Mesothelial cell of epicardium (in vitro differentiated cells): ENCODE measurements around the gene KCNMB2. TPM values are rescaled to one million over a fixed set of nuclear protein-coding genes. Genes with fewer than 3 reads are reported as not detected.
A peak's percentile ranks its signal among the peaks of the same experiment; 100 is the strongest.
"Not testable (repeated sequence)": the region's sequence is repeated elsewhere in the genome, so short reads cannot be mapped to it uniquely, and the experiment has no call there.

Source experiments
- DNase-seq, 2 experiments: peaks; one replicate each; pipeline ENCODE4 v3.0.0; 2021; ENCODE audit warnings: low spot score in 2 of 2; ENCODE audit not compliant: unreplicated experiment in 2 of 2
- H3K27ac Mint-ChIP-seq: 2 replicates; pipeline ENCODE4 v1.8.0; 2021; ENCODE audit warnings: mixed read lengths
- H3K27me3 Mint-ChIP-seq: 2 replicates; pipeline ENCODE4 v1.8.0; 2021; ENCODE audit warnings: low read depth, mixed read lengths
- H3K36me3 Mint-ChIP-seq: 2 replicates; pipeline ENCODE4 v1.8.0; 2021; ENCODE audit warnings: mixed read lengths
- H3K4me1 Mint-ChIP-seq: 2 replicates; pipeline ENCODE4 v1.8.0; 2021; ENCODE audit warnings: mixed read lengths
- H3K4me3 Mint-ChIP-seq: 2 replicates; pipeline ENCODE4 v1.8.0; 2021; ENCODE audit warnings: mild to moderate bottlenecking, moderate library complexity, mixed read lengths
- H3K9me3 Mint-ChIP-seq: 2 replicates; pipeline ENCODE4 v1.8.0; 2021; ENCODE audit warnings: mixed read lengths
- total RNA-seq: library from RNA; stranded (reverse); gene quantifications from 3 replicates; pipeline ENCODE4 v1.2.1, GENCODE V29; 2021
- TF ChIP-seq, protein P1 (sequence below): fragments of 200-600 bp; sonication (generic); IDR thresholded peaks from one replicate; pipeline ENCODE4 v1.5.0; 2021; ENCODE audit warnings: antibody characterized with exemption; ENCODE audit not compliant: unreplicated experiment

The KCNMB2 gene
- total RNA-seq, 1 donor from 2014 or later: 3.9 TPM

DNA sequence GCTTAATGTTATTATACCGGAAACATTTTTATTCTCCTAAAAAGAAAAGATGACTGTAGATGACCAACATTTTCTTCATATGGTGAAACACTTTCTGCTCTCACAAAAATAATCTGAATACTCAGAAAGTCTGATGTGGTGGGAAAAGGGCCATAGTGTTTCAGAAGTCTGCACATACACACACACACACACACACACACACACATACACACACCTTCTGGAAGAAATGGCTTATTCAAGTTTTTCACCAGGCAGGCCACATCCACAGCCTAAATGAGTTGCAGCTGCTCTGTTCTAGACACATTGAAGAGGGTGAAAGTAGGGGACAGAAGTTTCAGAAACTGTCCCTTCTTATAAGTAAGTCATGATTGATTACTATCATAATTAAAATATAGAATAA, 315.3 kb downstream of the KCNMB2 start:
- no peaks in the 10 kb centered on the region for H3K36me3 Mint-ChIP-seq

DNA sequence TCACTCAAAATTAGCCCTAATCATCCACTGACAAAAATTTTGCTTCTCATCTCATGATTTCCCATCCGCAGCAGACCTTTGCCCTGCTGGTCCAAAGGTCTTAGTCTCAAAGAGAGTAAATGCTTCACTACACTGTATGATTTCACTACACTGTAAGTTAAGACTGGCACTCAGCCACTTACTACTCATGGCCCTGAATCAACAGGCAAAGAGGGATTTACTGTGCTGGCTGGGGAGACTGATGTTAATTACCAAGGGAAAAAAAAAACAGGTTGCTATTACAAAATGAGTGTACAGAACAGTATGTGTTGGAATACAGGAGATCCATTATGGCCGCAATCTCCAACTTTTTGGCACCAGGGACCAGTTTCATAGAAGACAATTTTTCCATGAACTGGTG, 320.6 kb downstream of the KCNMB2 start:
- H3K27me3 Mint-ChIP-seq: no peaks in the 10 kb centered on the region
- no peak overlapping the region for H3K4me3 Mint-ChIP-seq
- no peak for DNase-seq
- H3K36me3 Mint-ChIP-seq: no peaks in the 10 kb centered on the region
- TF ChIP-seq, protein P1, sequence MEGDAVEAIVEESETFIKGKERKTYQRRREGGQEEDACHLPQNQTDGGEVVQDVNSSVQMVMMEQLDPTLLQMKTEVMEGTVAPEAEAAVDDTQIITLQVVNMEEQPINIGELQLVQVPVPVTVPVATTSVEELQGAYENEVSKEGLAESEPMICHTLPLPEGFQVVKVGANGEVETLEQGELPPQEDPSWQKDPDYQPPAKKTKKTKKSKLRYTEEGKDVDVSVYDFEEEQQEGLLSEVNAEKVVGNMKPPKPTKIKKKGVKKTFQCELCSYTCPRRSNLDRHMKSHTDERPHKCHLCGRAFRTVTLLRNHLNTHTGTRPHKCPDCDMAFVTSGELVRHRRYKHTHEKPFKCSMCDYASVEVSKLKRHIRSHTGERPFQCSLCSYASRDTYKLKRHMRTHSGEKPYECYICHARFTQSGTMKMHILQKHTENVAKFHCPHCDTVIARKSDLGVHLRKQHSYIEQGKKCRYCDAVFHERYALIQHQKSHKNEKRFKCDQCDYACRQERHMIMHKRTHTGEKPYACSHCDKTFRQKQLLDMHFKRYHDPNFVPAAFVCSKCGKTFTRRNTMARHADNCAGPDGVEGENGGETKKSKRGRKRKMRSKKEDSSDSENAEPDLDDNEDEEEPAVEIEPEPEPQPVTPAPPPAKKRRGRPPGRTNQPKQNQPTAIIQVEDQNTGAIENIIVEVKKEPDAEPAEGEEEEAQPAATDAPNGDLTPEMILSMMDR: no peak
- no peak overlapping the region for H3K27ac Mint-ChIP-seq
- no peaks in the 10 kb centered on the region for H3K9me3 Mint-ChIP-seq
- no peaks in the 10 kb centered on the region for H3K4me1 Mint-ChIP-seq

More for the DNA sequence above, 315.3 kb downstream of the KCNMB2 start:
- H3K4me3 Mint-ChIP-seq: no peak overlapping the region
- no peaks in the 10 kb centered on the region for H3K27me3 Mint-ChIP-seq
- peaks cover 9% of the 10 kb centered on the region for H3K4me1 Mint-ChIP-seq
- H3K9me3 Mint-ChIP-seq: no peaks in the 10 kb centered on the region
- H3K27ac Mint-ChIP-seq: no peak overlapping the region
- TF ChIP-seq, protein P1: no peak
- no peak for DNase-seq

DNA sequence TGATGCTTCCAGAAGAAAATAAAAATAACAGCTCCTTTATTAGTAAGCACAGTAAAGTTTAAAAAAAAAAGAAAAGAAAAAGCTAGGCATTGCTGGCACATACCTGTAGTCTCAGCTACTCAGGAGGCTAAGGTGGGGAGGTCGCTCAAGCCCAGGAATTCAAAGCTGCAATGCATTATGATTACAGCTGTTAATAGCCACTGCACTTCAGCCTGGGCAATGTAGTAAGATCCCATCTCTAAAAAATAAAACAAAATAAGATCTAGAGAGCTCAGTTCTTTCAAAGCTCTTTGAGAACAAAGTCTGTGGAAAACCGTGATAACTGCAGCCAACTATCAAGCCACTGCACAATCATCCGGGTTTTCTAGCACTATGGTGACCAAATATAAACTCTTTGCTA, 323.1 kb downstream of the KCNMB2 start:
- DNase-seq: no peak
- Mint-ChIP-seq H3K4me1 (no peaks in the 10 kb centered on the region), H3K27me3 (no peaks in the 10 kb centered on the region), H3K9me3 (no peaks in the 10 kb centered on the region), H3K27ac (no peak overlapping the region), H3K36me3 (no peaks in the 10 kb centered on the region), H3K4me3 (peak overlapping the region; percentile 75)
- TF ChIP-seq, protein P1: no peak

DNA sequence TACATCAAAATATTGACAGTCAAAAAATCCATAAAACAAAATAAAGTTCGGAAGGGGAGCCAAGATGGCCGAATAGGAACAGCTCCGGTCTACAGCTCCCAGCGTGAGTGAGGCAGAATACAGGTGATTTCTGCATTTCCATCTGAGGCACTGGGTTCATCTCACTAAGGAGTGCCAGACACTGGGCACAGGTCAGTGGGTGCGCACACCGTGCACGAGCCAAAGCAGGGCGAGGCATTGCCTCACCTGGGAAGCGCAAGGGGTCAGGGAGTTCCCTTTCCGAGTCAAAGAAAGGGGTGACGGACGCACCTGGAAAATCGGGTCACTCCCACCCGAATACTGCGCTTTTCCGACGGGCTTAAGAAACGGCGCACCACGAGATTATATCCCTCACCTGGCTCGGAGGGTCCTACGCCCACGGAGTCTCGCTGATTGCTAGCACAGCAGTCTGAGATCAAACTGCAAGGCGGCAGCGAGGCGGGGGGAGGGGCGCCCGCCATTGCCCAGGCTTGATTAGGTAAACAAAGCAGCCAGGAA, 323.7 kb downstream of the KCNMB2 start:
- not testable (repeated sequence) for H3K9me3 Mint-ChIP-seq, DNase-seq, H3K36me3 Mint-ChIP-seq, H3K4me1 Mint-ChIP-seq, H3K27me3 Mint-ChIP-seq
- peak overlapping the region; percentile 77 for H3K27ac Mint-ChIP-seq
- peak overlapping the region; percentile 75 for H3K4me3 Mint-ChIP-seq

DNA sequence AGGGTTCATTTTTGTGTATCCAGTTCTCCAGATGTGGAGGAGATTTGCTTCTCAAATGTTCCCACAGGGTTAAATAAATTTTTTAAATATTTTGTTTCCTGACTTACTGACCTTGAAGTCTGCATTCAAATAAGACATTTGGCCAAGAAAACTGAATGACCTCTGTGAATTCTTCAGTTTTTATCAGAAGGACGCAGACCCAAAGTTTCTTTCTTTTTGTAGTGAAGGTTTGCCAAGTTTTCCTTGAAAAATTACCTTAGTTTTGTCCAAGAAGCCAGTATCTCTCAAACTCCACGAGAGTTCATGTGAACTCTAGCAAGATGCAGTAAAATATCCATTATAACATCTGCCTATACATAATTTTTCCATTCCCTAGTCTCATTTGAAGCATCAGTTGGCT, 332.4 kb downstream of the KCNMB2 start:
- Mint-ChIP-seq H3K36me3 (peaks cover 1% of the 10 kb centered on the region), H3K9me3 (peaks cover 7% of the 10 kb centered on the region), H3K4me1 (no peaks in the 10 kb centered on the region), H3K4me3 (no peak overlapping the region), H3K27me3 (no peaks in the 10 kb centered on the region), H3K27ac (no peak overlapping the region)
- TF ChIP-seq, protein P1: no peak
- DNase-seq: no peak

DNA sequence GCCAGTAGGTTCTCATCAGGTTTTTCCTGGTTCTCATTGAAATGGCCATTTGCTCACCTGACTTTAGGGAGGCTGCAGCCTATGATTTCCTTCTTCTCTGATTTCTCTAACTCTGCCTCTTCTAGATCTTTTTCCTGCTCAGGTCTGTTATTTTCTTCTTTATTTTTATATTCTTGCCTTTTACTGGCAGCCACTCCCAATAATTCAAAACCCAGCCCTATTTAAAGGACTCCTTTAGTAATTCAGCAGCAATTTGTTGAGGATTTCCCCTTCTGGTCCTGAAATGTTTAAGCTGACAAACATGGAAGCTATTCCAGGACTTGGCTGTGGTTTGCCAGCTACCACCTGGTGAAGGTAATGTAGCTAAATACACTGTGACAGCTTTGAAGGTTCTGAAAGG, 333.8 kb downstream of the KCNMB2 start:
- Mint-ChIP-seq H3K4me3 (no peak overlapping the region), H3K27me3 (no peaks in the 10 kb centered on the region), H3K9me3 (peaks cover 7% of the 10 kb centered on the region), H3K4me1 (no peaks in the 10 kb centered on the region), H3K36me3 (peaks cover 1% of the 10 kb centered on the region), H3K27ac (no peak overlapping the region)
- TF ChIP-seq, protein P1: no peak
- no peak for DNase-seq
